Kidney (tissue), 14 donors: Measurements from ENCODE around the gene PRKACB. TPM values are rescaled to one million over a fixed set of nuclear protein-coding genes. Genes with fewer than 3 reads are reported as not detected.

Source experiments
- DNase-seq, 5 donors: peaks; one replicate each; pipeline ENCODE4 v3.0.0-alpha.2; 2013 to 2020
- FAIRE-seq: peaks from 2 replicates; lab custom pipeline; 2012; peaks lifted over from hg19 to GRCh38; lab: Jason Lieb, UNC
- H3K27ac ChIP-seq, 2 donors: one replicate each; pipeline ENCODE4 v1.7.0; 2013; ENCODE audit warnings: low read depth in 2 of 2, low read length in 2 of 2, inconsistent platforms in 1 of 2
- H3K27me3 ChIP-seq: one replicate; pipeline ENCODE4 v1.7.1; 2013; ENCODE audit warnings: low read length, inconsistent platforms; ENCODE audit not compliant: control insufficient read depth, insufficient read depth
- H3K36me3 ChIP-seq, 3 donors: one replicate each; pipeline versions ENCODE4 v1.7.0 to v1.7.1; 2013; ENCODE audit warnings: low read length in 3 of 3, control low read depth in 1 of 3, inconsistent platforms in 1 of 3; ENCODE audit not compliant: insufficient read depth in 3 of 3, control insufficient read depth in 2 of 3
- H3K4me1 ChIP-seq, 3 donors: one replicate each; pipeline versions ENCODE4 v1.7.0 to v1.7.1; 2013; ENCODE audit warnings: low read length in 3 of 3, inconsistent platforms in 1 of 3, low read depth in 1 of 3; ENCODE audit not compliant: control insufficient read depth in 2 of 3, insufficient read depth in 2 of 3
- H3K4me3 ChIP-seq, 3 donors: one replicate each; pipeline versions ENCODE4 v1.7.0 to v1.8.1; 2013; ENCODE audit warnings: low read length in 3 of 3, control low read depth in 1 of 3, inconsistent platforms in 1 of 3
- H3K9ac ChIP-seq, 3 donors: one replicate each; pipeline versions ENCODE4 v1.7.0 to v1.7.1; 2013; ENCODE audit warnings: low read length in 3 of 3, control low read depth in 1 of 3, inconsistent platforms in 1 of 3
- H3K9me3 ChIP-seq, 3 donors: one replicate each; pipeline versions ENCODE4 v1.7.0 to v1.7.1; 2013; ENCODE audit warnings: low read length in 3 of 3, control low read depth in 1 of 3, inconsistent platforms in 1 of 3; ENCODE audit not compliant: control insufficient read depth in 2 of 3, insufficient read depth in 1 of 3
- intact Hi-C: fragments of 100-400 bp; cut with DNase I; formaldehyde crosslinking; loops from one replicate; pipeline ENCODE4 v1.11.1; 2022
- polyA plus RNA-seq: library from polyadenylated mRNA; stranded (reverse); fragments of 350-450 nt; fragmentation: Illumina TruSeq; extraction: RNeasy Lipid Tissue Mini Kit (QIAGEN cat#74804); gene quantifications from one replicate; pipeline ENCODE4 v1.2.3, GENCODE V29; 2014; ENCODE audit warnings: low read depth, low replicate concordance; ENCODE audit not compliant: insufficient read depth
- total RNA-seq: library from RNA; stranded (reverse); fragmentation: NEBNext Ultra II Directional; extraction: Animal tissue kit (Norgen Biotek cat#: 25700); gene quantifications from one replicate; pipeline ENCODE4 v1.2.1, GENCODE V29; 2021
- TF ChIP-seq, protein P1 (sequence below): IDR thresholded peaks from 3 replicates; pipeline ENCODE4 v1.5.1; 2012; ENCODE audit warnings: mild to moderate bottlenecking, moderate library complexity, borderline replicate concordance; ENCODE audit not compliant: insufficient read depth; ENCODE audit errors: extremely low read depth
- donor health status: control.
- donor health status: control.
- donor health status: control.
- donor health status: control.
- donor health status: control.
- donor health status: DM: yes; HTN: yes; CAD: no.
- donor health status: Normal renal cell carcinoma (clear cell type).

The PRKACB gene
- total and polyA plus RNA-seq, 2 donors from 2014 or later, result 22.4 to 52.5 TPM

DNA sequence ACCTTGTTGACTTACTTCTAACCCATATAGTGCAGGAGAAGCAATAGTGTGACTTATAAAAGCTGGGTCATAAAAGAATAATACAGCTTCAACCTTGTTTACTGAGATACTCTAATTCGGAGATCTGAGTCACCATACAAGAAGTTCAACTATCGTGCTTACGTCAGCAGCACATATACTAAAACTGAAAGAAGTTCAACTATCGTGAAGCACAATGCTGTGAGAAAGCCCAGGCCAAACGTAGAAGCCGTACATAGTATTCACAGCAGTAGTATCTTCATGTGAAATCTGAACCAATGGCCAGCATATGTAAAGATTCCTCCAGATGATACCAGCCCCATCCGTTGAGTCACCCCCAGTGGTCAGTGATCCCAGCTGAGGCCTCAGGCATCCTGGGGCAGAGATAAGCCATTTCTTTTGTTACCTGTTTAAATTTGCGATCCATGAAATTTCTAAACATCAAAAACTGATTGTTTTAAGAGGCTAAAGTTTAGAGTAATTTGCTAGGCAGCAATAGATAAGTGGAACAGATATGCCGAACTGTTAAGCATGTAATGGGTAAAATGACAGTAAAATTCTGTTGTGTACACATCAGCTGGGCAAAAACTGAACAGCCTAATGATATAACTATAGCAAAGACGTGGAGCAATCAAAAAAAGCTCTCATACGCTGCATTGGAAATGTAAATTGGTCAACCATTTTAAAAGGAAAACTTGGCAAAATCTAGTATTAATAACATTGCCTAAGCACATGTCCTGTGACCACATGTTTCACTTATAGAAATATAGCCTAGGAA is 103.6 kb downstream of the PRKACB start:
- TF ChIP-seq, protein P1, sequence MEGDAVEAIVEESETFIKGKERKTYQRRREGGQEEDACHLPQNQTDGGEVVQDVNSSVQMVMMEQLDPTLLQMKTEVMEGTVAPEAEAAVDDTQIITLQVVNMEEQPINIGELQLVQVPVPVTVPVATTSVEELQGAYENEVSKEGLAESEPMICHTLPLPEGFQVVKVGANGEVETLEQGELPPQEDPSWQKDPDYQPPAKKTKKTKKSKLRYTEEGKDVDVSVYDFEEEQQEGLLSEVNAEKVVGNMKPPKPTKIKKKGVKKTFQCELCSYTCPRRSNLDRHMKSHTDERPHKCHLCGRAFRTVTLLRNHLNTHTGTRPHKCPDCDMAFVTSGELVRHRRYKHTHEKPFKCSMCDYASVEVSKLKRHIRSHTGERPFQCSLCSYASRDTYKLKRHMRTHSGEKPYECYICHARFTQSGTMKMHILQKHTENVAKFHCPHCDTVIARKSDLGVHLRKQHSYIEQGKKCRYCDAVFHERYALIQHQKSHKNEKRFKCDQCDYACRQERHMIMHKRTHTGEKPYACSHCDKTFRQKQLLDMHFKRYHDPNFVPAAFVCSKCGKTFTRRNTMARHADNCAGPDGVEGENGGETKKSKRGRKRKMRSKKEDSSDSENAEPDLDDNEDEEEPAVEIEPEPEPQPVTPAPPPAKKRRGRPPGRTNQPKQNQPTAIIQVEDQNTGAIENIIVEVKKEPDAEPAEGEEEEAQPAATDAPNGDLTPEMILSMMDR, result no peak
- Histone ChIP-seq H3K9ac (no peak overlapping the region), H3K27me3 (no peaks in the 10 kb centered on the region), H3K4me1 (no peaks in the 10 kb centered on the region), H3K9me3 (peaks cover 0 to 5% (median 0%) of the 10 kb centered on the region in 3 donors), H3K27ac (no peak overlapping the region), H3K4me3 (no peak overlapping the region), H3K36me3 (no peaks in the 10 kb centered on the region)
- no peak for DNase-seq
- intact Hi-C loops, result no loop called here
- FAIRE-seq, result no peak

DNA sequence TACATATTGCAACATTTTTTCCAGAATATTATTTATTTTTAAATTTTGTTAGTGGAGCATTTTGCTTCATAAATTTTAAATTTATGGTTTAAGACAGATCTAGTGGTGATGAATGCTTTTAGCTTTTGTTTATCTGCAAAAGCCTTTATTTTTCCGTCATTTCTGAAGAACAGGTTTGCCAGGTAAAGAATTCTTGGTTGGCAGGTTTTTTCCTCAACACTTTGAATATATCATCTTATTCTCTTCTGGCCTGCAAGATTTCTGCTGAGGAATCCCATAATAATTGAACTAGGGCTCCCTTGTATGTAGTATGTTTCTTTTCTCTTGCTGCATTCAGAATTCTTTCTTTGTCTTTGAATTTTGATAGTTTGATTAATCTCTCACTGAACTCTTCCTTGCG is 106.6 kb downstream of the PRKACB start:
- Histone ChIP-seq H3K4me3 (no peak overlapping the region), H3K27ac (no peak overlapping the region), H3K36me3 (no peaks in the 10 kb centered on the region), H3K9ac (no peak overlapping the region), H3K4me1 (no peaks in the 10 kb centered on the region), H3K27me3 (no peaks in the 10 kb centered on the region), H3K9me3 (peaks cover 0 to 5% (median 0%) of the 10 kb centered on the region in 3 donors)
- TF ChIP-seq, protein P1, result no peak
- FAIRE-seq, result no peak
- no peak for DNase-seq
- intact Hi-C loops, result no loop called here

DNA sequence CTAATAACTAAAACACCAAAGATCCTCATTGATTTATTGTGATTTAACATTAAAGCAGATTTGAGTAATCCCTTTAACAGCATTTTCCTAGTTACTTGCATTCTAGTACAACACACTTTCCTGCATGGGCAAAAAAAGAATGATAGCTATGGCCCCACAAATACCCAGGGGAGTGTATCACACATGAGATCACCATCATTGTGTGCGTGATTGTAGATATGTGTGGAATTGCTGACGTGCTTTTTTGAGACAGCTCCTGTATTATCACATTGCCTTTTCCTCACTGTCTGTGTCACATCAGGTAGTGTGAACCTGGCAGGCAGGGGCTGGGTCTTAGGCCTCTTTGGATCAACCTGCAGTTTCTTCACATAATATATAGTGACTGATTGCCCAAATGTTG is 109.0 kb downstream of the PRKACB start:
- H3K4me3 ChIP-seq, result no peak overlapping the region
- peaks cover 0 to 5% (median 0%) of the 10 kb centered on the region in 3 donors for H3K9me3 ChIP-seq
- no peaks in the 10 kb centered on the region for H3K4me1 ChIP-seq
- DNase-seq (no peak), FAIRE-seq (no peak)
- no peak overlapping the region for H3K9ac ChIP-seq
- TF ChIP-seq, protein P1, result no peak
- H3K27me3 ChIP-seq, result no peaks in the 10 kb centered on the region
- no peaks in the 10 kb centered on the region for H3K36me3 ChIP-seq
- intact Hi-C loops, result no loop called here
- no peak overlapping the region for H3K27ac ChIP-seq
